Breast epithelium (tissue), 4 donors: Measurements from ENCODE around the gene MXRA7. TPM values are rescaled to one million over a fixed set of nuclear protein-coding genes. Genes with fewer than 3 reads are reported as not detected.

Experiments used
- DNase-seq, 2 donors: peaks; one replicate each; pipeline ENCODE4 v3.0.0-alpha.2; 2019; ENCODE audit warnings: low spot score in 2 of 2
- H3K27ac ChIP-seq, 2 donors: fragments of 200-600 bp; sonication (generic) in 1 of 2; one replicate each; pipeline ENCODE4 v1.5.1; 2016 to 2019; ENCODE audit warnings: mild to moderate bottlenecking in 1 of 2
- H3K27me3 ChIP-seq, 2 donors: fragments of 200-600 bp; sonication (generic) in 1 of 2; one replicate each; pipeline versions ENCODE4 v1.5.1 to v1.6.0; 2017 to 2019; ENCODE audit warnings: control low read depth in 1 of 2, mild to moderate bottlenecking in 1 of 2
- H3K36me3 ChIP-seq: fragments of 200-600 bp; one replicate; pipeline ENCODE4 v1.5.1; 2019
- H3K4me1 ChIP-seq, 2 donors: fragments of 200-600 bp; sonication (generic); one replicate each; pipeline ENCODE4 v1.5.1; 2016 to 2019; ENCODE audit warnings: control low read depth in 1 of 2
- H3K4me3 ChIP-seq, 3 donors: fragments of 200-600 bp; sonication (generic); 1 replicate in 2 of 3; 2 replicates in 1 of 3; pipeline ENCODE4 v1.5.1; 2016 to 2019; ENCODE audit warnings: mild to moderate bottlenecking in 3 of 3, moderate library complexity in 2 of 3
- H3K9me3 ChIP-seq, 2 donors: fragments of 200-600 bp; sonication (generic) in 1 of 2; one replicate each; pipeline ENCODE4 v1.5.1; 2016 to 2019; ENCODE audit warnings: control low read depth in 1 of 2
- POLR2A ChIP-seq: fragments of 450-650 bp; IDR thresholded peaks from one replicate; pipeline ENCODE4 v1.6.1; 2016; ENCODE audit warnings: antibody characterized with exemption, mild to moderate bottlenecking, moderate library complexity
- POLR2AphosphoS5 ChIP-seq, 3 donors: sonication (generic); formaldehyde crosslinking; IDR thresholded peaks; one replicate each; pipeline ENCODE4 v1.6.1; 2017; ENCODE audit warnings: antibody characterized with exemption in 3 of 3
- intact Hi-C: fragments of 100-400 bp; cut with DNase I; formaldehyde crosslinking; loops from one replicate; pipeline ENCODE4 v1.15.1; 2023; ENCODE audit warnings: low total_unique reads
- total RNA-seq, 3 donors: library from RNA; depleted of rRNA; stranded (reverse); fragments of >200 nt; gene quantifications; one replicate each; pipeline ENCODE4 v1.1.0, GENCODE V29; 2016
- TF ChIP-seq, protein P1 (sequence below), 3 donors: fragments of 450-650 bp; IDR thresholded peaks; one replicate each; pipeline ENCODE4 v1.5.1; 2016 to 2017; ENCODE audit warnings: antibody characterized with exemption in 3 of 3, mild to moderate bottlenecking in 3 of 3, moderate library complexity in 3 of 3

MXRA7 gene
- total RNA-seq, 3 donors from 2014 or later = 106 to 242 (median 113) TPM

DNA sequence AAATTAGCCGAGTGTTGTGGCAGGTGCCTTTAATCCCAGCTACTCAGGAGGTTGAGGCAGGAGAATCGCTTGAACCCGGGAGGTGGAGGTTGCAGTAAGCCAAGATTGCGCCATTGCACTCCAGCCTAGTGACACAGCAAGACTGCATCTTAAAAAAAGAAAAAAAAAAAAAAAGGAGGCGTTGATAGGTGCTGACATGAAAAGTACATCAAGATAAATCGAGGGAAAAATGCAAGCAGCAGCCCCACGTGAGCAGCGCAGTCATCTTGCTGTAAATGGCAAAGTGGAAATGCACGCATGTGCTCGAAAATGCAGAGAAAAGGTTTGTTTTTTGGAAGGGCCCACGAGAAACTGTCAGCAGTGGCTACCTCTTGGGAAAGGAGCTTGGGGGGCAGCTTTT, 20.9 kb downstream of the MXRA7 start:
- intact Hi-C loops = loop anchor here (5.0 to 10.0 kb wide), 2 partner anchors 155 to 317 kb away; partner anchors contain the start of gene CYGB
- Histone ChIP-seq H3K36me3 (no peaks in the 10 kb centered on the region), H3K4me3 (no peak overlapping the region), H3K9me3 (no peaks in the 10 kb centered on the region), H3K4me1 (peaks cover 0 to 4% of the 10 kb centered on the region in 2 donors), H3K27ac (no peak overlapping the region), H3K27me3 (no peaks in the 10 kb centered on the region)
- DNase-seq = no peak
- no peak for TF ChIP-seq POLR2AphosphoS5 (IDR thresholded peaks at IDR 0.05)
- TF ChIP-seq POLR2A = no peak
- TF ChIP-seq, protein P1, sequence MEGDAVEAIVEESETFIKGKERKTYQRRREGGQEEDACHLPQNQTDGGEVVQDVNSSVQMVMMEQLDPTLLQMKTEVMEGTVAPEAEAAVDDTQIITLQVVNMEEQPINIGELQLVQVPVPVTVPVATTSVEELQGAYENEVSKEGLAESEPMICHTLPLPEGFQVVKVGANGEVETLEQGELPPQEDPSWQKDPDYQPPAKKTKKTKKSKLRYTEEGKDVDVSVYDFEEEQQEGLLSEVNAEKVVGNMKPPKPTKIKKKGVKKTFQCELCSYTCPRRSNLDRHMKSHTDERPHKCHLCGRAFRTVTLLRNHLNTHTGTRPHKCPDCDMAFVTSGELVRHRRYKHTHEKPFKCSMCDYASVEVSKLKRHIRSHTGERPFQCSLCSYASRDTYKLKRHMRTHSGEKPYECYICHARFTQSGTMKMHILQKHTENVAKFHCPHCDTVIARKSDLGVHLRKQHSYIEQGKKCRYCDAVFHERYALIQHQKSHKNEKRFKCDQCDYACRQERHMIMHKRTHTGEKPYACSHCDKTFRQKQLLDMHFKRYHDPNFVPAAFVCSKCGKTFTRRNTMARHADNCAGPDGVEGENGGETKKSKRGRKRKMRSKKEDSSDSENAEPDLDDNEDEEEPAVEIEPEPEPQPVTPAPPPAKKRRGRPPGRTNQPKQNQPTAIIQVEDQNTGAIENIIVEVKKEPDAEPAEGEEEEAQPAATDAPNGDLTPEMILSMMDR (IDR thresholded peaks at IDR 0.05) = no peak

DNA sequence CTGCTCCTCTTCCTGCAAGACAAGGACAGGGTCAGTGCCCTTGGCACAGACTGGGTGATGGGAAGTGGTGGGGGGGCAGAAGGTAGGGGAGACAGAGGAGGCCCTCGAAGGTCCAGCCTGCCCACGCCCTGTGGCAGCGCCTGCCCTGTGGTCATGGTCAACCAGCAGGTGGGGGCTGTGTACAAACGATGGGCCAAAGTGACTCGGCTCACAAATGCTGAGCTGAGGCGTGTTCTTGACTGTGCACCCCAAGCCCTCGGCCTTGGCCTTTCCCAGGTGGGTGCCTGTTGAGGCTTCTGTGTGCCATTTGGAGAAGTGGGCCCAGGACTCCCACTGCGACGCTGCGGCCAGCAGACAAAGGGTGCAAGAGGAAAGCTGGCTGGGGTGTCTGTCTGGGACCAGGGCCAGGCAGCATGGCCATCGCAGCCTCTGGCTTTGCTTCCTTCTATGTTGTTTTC, 22.6 kb downstream of the MXRA7 start:
- intact Hi-C loops = no loop called here
- DNase-seq = no peak
- H3K36me3 ChIP-seq = no peaks in the 10 kb centered on the region
- TF ChIP-seq POLR2AphosphoS5 (IDR thresholded peaks at IDR 0.05) (no peak), POLR2A (no peak)
- TF ChIP-seq, protein P1 (IDR thresholded peaks at IDR 0.05) = no peak
- H3K4me1 ChIP-seq = peaks cover 0 to 4% of the 10 kb centered on the region in 2 donors
- H3K9me3 ChIP-seq = no peaks in the 10 kb centered on the region
- H3K27ac ChIP-seq = peak overlapping the region; percentile 79 to 95
- H3K27me3 ChIP-seq = no peaks in the 10 kb centered on the region
- H3K4me3 ChIP-seq = peak overlapping the region in 1 of 3 donors; percentile 4

DNA sequence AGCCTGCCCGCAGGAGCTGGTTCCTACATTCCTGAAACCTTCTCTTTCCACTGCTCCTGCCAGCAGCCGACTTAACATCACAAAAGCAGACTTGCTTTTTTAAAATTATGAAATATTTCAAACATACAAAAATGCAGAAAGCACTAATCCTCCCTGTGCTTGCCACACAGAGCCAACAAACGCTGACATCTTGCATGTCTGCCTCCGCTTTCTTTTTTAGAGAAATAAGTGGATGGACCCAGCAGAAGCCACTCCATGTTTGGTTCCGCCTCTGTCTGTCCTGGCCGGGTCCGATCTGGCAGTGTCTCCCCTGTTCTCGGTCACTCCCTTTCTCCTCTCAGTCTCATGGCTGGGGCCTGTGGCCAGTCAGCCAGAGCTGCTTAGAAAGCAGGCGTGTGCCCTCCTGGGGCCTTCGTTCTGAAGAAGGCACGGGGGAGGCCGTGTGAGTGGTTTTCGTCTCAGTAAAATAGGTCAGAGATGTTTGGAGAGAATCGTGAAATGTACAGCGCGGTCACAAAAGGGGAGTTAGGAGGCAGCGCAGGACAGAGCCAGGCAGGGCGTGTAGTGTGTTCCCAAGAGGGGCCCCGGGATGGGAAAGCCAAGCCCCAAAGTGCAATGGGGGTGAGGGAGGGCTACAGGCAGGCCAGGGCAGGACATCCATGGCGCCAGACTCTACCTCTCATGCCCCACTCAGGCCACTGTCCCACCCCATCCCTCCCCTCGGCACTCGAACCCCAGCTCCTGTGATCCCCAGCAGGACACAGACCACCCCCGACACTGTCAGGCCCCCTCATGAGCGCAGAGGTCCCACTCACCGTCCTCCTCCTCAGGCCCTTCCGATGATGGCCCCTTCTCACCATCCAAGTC, 23.2 kb downstream of the MXRA7 start:
- H3K9me3 ChIP-seq = no peaks in the 10 kb centered on the region
- intact Hi-C loops = no loop called here
- no peaks in the 10 kb centered on the region for H3K36me3 ChIP-seq
- H3K27me3 ChIP-seq = no peaks in the 10 kb centered on the region
- H3K4me1 ChIP-seq = peaks cover 0 to 4% of the 10 kb centered on the region in 2 donors
- TF ChIP-seq POLR2AphosphoS5 (IDR thresholded peaks at IDR 0.05) (peak in 2 of 3 donors; percentile 24 to 59), POLR2A (no peak)
- TF ChIP-seq, protein P1 (IDR thresholded peaks at IDR 0.05) = no peak
- H3K27ac ChIP-seq = peak overlapping the region; percentile 79 to 95
- DNase-seq = no peak
- peak overlapping the region in 1 of 3 donors; percentile 4 for H3K4me3 ChIP-seq

DNA sequence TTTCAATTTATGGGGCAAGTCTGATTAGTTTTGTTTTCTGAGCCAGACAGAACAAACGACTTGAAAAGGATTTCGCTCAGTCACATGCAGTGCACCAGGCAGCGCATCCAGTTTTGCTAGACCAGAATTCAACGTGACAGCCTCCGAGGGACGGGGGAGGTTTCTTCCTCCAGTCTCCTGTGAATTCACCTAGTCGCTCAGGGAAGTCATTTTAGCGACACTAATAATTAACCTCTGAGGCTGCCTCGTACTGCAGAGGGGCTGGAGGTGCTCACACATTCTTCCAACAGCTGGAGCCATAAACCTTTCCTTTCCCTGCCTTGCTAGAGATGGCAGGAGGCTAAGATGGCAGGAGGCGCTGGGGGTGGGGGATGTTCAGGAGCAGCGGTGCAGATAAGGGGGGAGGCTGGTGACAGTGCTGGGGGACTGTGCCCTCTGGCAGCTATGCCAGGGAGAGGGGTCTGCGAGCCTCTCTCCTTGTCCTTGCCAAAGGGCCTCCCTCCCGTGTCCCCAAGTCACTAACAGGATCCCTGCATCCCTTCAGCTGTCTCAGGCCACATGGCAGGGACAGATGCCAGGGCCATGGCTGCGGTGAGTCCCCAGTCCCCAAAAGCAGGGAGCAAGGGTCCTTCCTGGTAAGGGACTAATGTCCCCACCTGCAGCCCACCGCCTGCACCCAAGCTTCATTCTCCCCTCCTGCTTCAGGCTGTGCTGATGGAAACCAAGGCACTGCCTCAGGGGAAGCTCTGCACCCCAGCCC, 24.0 kb downstream of the MXRA7 start:
- TF ChIP-seq, protein P1 (IDR thresholded peaks at IDR 0.05) = no peak
- TF ChIP-seq POLR2A = no peak
- no peak for TF ChIP-seq POLR2AphosphoS5 (IDR thresholded peaks at IDR 0.05)
- intact Hi-C loops = no loop called here
- no peaks in the 10 kb centered on the region for H3K27me3 ChIP-seq
- no peaks in the 10 kb centered on the region for H3K36me3 ChIP-seq
- H3K4me3 ChIP-seq = no peak overlapping the region
- H3K27ac ChIP-seq = peak overlapping the region; percentile 79 to 95
- H3K4me1 ChIP-seq = peaks cover 0 to 4% of the 10 kb centered on the region in 2 donors
- no peak for DNase-seq
- no peaks in the 10 kb centered on the region for H3K9me3 ChIP-seq
